Measurements from ENCODE around the gene HIP1.
A peak's percentile ranks its signal among the peaks of the same experiment; 100 is the strongest.
"Not testable (repeated sequence)": the region's sequence is repeated elsewhere in the genome, so short reads cannot be mapped to it uniquely, and the experiment has no call there.

The HIP1 gene

DNA sequence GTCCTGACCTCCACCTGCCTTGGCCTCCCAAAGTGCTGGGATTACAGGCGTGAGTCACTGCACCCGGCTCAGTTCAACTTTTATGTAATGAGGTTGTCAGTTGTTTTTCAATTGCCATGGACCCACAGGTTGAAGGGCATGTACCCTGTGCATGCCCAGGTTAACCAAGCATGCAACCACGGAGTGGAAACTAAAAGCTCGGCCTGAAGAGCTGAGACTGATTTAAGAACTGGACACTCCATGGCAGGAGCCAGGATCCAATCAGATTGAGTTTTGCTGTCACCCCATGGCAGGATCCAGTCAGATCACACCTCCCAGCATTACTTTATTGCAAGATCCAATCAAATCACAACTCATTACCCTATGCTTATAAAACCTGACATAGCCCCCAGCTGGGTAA is 229.7 kb downstream of the HIP1 start:
- not testable (repeated sequence) for DNase-seq (ENCODE audit: low read depth); H3K4me3 ChIP-seq (ENCODE audit: low read depth, low read length)

DNA sequence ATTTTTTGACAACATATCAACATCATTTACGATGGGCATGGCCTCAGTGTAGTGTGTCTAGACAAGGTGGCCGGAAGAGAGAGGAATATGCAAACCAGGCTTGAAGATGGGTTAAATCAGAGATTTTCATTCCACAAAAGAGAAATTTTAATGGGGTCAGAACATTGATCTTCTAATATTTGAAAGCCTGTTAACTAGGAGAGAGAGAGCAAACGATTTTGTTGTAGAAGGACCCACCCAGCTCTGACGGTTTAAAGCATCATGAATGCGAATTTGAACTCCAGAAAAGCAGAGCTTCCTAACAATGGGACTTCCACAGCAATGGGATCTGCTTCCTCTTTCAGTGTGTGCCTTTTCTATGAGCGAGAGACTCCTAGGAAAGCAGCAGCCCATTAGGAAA is 246.7 kb downstream of the HIP1 start, which contains the start of gene SPDYE5:
Gene SPDYE5, plus strand, starts transcription at position 301 of the 400 bp plus-strand sequence. CDS start 1,728 bp downstream, outside the sequence.
- DNase-seq (ENCODE audit: low read depth); H3K4me3 ChIP-seq (ENCODE audit: low read depth, low read length): not testable (repeated sequence)

DNA sequence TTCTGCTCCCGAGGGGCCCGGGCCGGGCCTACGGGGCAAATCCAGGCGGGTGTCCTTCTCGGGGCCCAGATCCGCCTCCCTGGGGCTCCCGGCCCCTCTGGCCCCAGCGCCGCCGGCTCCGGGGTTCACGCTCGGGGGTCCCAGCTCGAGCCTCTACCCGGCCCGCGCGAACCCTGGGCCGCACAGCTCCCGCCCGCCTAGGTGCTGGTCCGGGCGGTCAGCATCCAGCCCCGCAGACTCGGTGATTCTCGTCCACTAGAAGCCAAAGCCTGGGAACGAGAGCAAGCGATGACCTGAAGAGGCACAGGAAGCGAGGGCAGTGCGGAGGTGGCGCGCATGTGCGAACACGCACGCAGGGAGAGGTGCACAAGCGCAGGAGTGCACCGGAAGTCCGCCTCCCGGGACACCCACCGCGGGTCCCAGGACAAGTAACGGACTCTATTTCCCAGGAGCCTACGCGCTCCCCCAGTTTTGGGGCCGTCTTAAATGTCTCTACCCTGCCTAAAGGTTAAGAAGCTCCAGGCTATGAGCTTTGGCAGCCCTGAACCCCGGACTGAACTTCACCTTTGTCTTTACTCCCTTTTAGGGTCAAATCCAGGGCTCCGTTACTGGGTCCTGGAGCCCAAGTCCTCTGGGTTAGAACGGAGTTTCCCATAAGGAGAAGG is 252.6 kb downstream of the HIP1 start, which contains the start of gene POM121C:
Gene POM121C, minus strand, starts transcription at position 321 of the 665 bp plus-strand sequence. CDS start 44,803 bp downstream, outside the sequence.
- peak within 1 kb of the TSS; percentile 78 for H3K4me3 ChIP-seq (ENCODE audit: low read depth, low read length)
- DNase-seq (ENCODE audit: low read depth) = peak; percentile 93

DNA sequence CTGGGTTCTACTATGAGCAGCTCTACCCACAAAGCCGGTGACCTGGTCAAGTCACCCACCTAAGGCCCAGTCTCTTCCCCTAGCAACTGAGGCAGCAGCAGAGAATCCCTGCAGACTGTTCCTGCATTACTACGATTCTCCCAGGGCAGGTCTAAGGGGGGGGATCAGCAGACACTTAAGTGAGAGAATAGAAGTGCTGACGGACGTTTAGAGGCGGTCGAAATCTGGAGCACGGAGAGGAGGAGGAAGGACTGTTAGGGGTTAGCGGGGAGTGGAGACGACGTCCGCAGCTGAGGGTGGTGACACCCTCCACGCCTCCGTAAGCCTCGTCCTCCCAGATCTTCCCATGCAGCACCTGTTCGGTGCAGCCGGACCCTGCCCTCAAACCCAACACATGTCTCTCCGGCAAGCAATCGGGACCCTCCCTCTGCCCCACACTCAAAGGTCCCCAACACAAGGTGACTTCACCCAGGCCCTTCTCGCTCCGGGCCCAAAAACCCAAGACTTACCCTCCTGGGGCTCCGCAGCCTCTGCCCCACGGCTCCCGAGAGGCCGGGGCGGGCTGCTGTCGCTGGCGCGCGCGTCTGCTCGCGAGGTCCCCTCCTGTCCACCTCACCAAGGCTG is 253.3 kb downstream of the HIP1 start:
- DNase-seq (ENCODE audit: low read depth) = peak; percentile 18
- peak overlapping the region; percentile 78 for H3K4me3 ChIP-seq (ENCODE audit: low read depth, low read length)
